HEK293T (cell line): ENCODE measurements around the gene LEFTY1.

ENCODE experiments used
- ARNT ChIP-seq: fragments of 450-650 bp; IDR thresholded peaks from 2 replicates; pipeline ENCODE4 v1.6.1; 2017; ENCODE audit warnings: mild to moderate bottlenecking
- CTBP1 ChIP-seq: fragments of 450-650 bp; IDR thresholded peaks from 2 replicates; pipeline ENCODE4 v1.6.1; 2016; ENCODE audit warnings: borderline replicate concordance
- ELF4 ChIP-seq: fragments of 450-650 bp; IDR thresholded peaks from 2 replicates; pipeline ENCODE4 v1.6.1; 2017; ENCODE audit warnings: antibody characterized with exemption
- FOXA1 ChIP-seq: fragments of 450-650 bp; IDR thresholded peaks from 2 replicates; pipeline ENCODE4 v1.6.1; 2016; ENCODE audit warnings: mild to moderate bottlenecking
- FOXK2 ChIP-seq: fragments of 450-650 bp; IDR thresholded peaks from 2 replicates; pipeline ENCODE4 v1.6.1; 2016; ENCODE audit warnings: mild to moderate bottlenecking
- FOXM1 ChIP-seq: fragments of 450-650 bp; IDR thresholded peaks from 2 replicates; pipeline ENCODE4 v1.6.1; 2017; ENCODE audit warnings: mild to moderate bottlenecking, borderline replicate concordance
- HDGF ChIP-seq: fragments of 450-650 bp; IDR thresholded peaks from 2 replicates; pipeline ENCODE4 v1.6.1; 2017; ENCODE audit warnings: antibody characterized with exemption, borderline replicate concordance
- L3MBTL2 ChIP-seq: fragments of 450-650 bp; conservative IDR thresholded peaks from 2 replicates; pipeline ENCODE4 v1.6.1; 2016; ENCODE audit warnings: mild to moderate bottlenecking
- LEF1 ChIP-seq: fragments of 450-650 bp; IDR thresholded peaks from 2 replicates; pipeline ENCODE4 v1.6.1; 2017; ENCODE audit warnings: mild to moderate bottlenecking, borderline replicate concordance
- NFRKB ChIP-seq: fragments of 450-650 bp; IDR thresholded peaks from 2 replicates; pipeline ENCODE4 v1.6.1; 2016; ENCODE audit warnings: mild to moderate bottlenecking, moderate library complexity
- PKNOX1 ChIP-seq: fragments of 450-650 bp; IDR thresholded peaks from 2 replicates; pipeline ENCODE4 v1.6.1; 2016
- SP1 ChIP-seq: fragments of 450-650 bp; IDR thresholded peaks from 2 replicates; pipeline ENCODE4 v1.6.1; 2017
- SUZ12 ChIP-seq: fragments of 450-650 bp; IDR thresholded peaks from 2 replicates; pipeline ENCODE4 v1.6.1; 2016; ENCODE audit warnings: mild to moderate bottlenecking

DNA sequence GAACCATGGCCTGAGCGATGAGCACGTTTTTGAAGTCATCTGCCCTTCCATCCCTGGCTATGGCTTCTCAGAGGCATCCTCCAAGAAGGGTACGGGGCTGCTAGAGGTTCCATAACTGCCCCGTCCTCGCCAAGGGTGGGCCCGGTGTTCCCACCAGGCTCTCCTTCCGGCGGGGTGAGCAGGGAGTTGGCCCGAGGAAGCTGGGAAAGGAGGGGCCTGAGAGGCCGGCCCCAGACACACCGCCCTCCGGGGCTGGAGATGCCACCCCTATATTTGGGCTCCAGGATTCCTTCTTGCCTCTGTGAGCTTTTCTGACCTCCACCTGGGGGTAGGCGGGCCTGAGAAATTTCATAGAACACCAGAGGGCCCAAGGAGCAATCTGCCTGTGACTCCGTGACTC is 50.2 kb downstream of the LEFTY1 start:
- TF ChIP-seq SUZ12 (no peak), L3MBTL2 (no peak), FOXA1 (no peak), FOXM1 (no peak), SP1 (no peak), LEF1 (no peak), FOXK2 (no peak), CTBP1 (no peak), ELF4 (no peak), HDGF (no peak), NFRKB (no peak), ARNT (no peak), PKNOX1 (no peak)
